Skeletal muscle satellite cell (primary cell): ENCODE measurements around the gene PDE10A.
A peak's percentile ranks its signal among the peaks of the same experiment; 100 is the strongest.
"Not testable (repeated sequence)": the region's sequence is repeated elsewhere in the genome, so short reads cannot be mapped to it uniquely, and the experiment has no call there.

Experiments used
- H3K27me3 ChIP-seq: 2 replicates; pipeline ENCODE4 v1.7.0; 2013; ENCODE audit warnings: low read length; ENCODE audit not compliant: control insufficient read depth, insufficient read depth
- H3K36me3 ChIP-seq: 2 replicates; pipeline ENCODE4 v1.7.0; 2013; ENCODE audit warnings: mild to moderate bottlenecking, control low read depth, low read length; ENCODE audit not compliant: insufficient read depth
- H3K4me1 ChIP-seq: 2 replicates; pipeline ENCODE4 v1.7.0; 2013; ENCODE audit warnings: low read length; ENCODE audit not compliant: control insufficient read depth, insufficient read depth
- H3K4me2 ChIP-seq: 2 replicates; pipeline ENCODE4 v1.7.0; 2013; ENCODE audit warnings: mild to moderate bottlenecking, low read length
- H3K4me3 ChIP-seq: 2 replicates; pipeline ENCODE4 v1.7.0; 2013; ENCODE audit warnings: low read length
- H3K9ac ChIP-seq: 2 replicates; pipeline ENCODE4 v1.7.0; 2013; ENCODE audit warnings: mild to moderate bottlenecking, low read depth, low read length, moderate library complexity
- H3K9me3 ChIP-seq: replicated peaks from 2 replicates; pipeline ENCODE4 v1.7.0; 2013; ENCODE audit warnings: mild to moderate bottlenecking, control low read depth, low read length

The PDE10A gene

GRCh38 chr6:165599596-165600487 is 63.2 kb downstream of the PDE10A start:
- no peaks in the 10 kb centered on the region for H3K27me3 ChIP-seq
- H3K9ac ChIP-seq, result no peak overlapping the region
- H3K4me2 ChIP-seq, result no peak overlapping the region
- H3K4me3 ChIP-seq, result no peak overlapping the region
- H3K36me3 ChIP-seq, result no peaks in the 10 kb centered on the region
- no peaks in the 10 kb centered on the region for H3K9me3 ChIP-seq
- no peaks in the 10 kb centered on the region for H3K4me1 ChIP-seq

GRCh38 chr6:165599121-165599520 is 63.9 kb downstream of the PDE10A start:
- Histone ChIP-seq H3K9me3 (no peaks in the 10 kb centered on the region), H3K4me2 (no peak overlapping the region), H3K4me3 (no peak overlapping the region)

GRCh38 chr6:165597821-165598220 is 65.2 kb downstream of the PDE10A start:
- no peaks in the 10 kb centered on the region for H3K36me3 ChIP-seq
- no peaks in the 10 kb centered on the region for H3K9me3 ChIP-seq
- no peak overlapping the region for H3K4me2 ChIP-seq
- no peaks in the 10 kb centered on the region for H3K4me1 ChIP-seq
- H3K4me3 ChIP-seq, result no peak overlapping the region
- H3K27me3 ChIP-seq, result no peaks in the 10 kb centered on the region
- no peak overlapping the region for H3K9ac ChIP-seq

More at GRCh38 chr6:165599121-165599520, 63.9 kb downstream of the PDE10A start:
- no peaks in the 10 kb centered on the region for H3K27me3 ChIP-seq
- H3K36me3 ChIP-seq, result no peaks in the 10 kb centered on the region
- no peaks in the 10 kb centered on the region for H3K4me1 ChIP-seq
- no peak overlapping the region for H3K9ac ChIP-seq

DNA sequence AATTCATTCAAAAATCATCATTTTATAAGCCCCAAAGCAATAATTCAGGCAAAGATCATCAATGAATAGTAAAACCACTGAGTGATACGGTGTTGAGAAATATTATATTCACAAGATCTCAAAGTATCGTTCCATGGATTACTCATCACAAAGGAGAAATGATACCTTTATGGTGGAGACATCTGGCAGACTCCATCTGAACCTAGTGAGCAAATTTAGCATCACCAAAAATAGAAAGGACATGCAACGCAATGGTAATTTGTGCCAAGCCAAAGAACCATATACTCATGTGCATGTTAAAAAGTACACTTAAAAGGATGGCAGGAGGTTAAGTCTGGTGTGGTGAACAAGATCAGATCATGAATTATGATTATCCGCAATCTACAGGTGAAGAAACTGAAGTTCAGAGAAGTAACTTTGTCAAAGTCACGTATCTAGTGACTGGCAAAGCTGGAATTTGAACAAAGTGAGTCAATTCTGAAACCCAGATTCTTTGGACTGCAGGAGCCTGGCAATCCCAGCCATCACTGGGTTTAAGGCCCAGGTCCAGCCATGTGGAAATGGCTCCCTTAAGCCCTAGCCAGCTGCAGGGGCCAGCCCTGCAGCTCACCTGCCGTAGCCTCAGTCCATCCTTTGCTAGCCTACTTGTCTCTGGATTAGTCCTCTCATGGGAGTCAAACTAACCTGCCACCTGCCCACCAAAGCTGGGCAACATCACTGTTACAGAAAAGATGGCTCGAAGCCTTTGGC is 68.3 kb downstream of the PDE10A start:
- Histone ChIP-seq H3K4me3 (no peak overlapping the region), H3K4me1 (peaks cover 8% of the 10 kb centered on the region), H3K9me3 (no peaks in the 10 kb centered on the region), H3K27me3 (no peaks in the 10 kb centered on the region), H3K36me3 (no peaks in the 10 kb centered on the region), H3K4me2 (no peak overlapping the region), H3K9ac (no peak overlapping the region)

- not testable (repeated sequence) for H3K27me3 ChIP-seq, H3K9ac ChIP-seq, H3K4me1 ChIP-seq, H3K9me3 ChIP-seq, H3K36me3 ChIP-seq, H3K4me2 ChIP-seq, H3K4me3 ChIP-seq
Measured at GRCh38 chr6:165592947-165593346, 70.1 kb downstream of the PDE10A start.

GRCh38 chr6:165588515-165588914 is 74.5 kb downstream of the PDE10A start:
- H3K27me3 ChIP-seq, result no peaks in the 10 kb centered on the region
- no peaks in the 10 kb centered on the region for H3K36me3 ChIP-seq
- H3K4me2 ChIP-seq, result no peak overlapping the region
- H3K4me1 ChIP-seq, result peaks cover 23% of the 10 kb centered on the region
- H3K4me3 ChIP-seq, result no peak overlapping the region
- peaks cover 5% of the 10 kb centered on the region for H3K9me3 ChIP-seq
- no peak overlapping the region for H3K9ac ChIP-seq

GRCh38 chr6:165587206-165587605 is 75.8 kb downstream of the PDE10A start:
- no peaks in the 10 kb centered on the region for H3K36me3 ChIP-seq
- H3K4me1 ChIP-seq, result peaks cover 23% of the 10 kb centered on the region
- H3K9me3 ChIP-seq, result peaks cover 5% of the 10 kb centered on the region
- no peak overlapping the region for H3K9ac ChIP-seq
- H3K4me3 ChIP-seq, result no peak overlapping the region
- no peak overlapping the region for H3K4me2 ChIP-seq
- no peaks in the 10 kb centered on the region for H3K27me3 ChIP-seq

- Histone ChIP-seq H3K27me3 (no peaks in the 10 kb centered on the region), H3K4me3 (no peak overlapping the region), H3K9me3 (peaks cover 5% of the 10 kb centered on the region), H3K4me2 (no peak overlapping the region), H3K36me3 (no peaks in the 10 kb centered on the region), H3K9ac (no peak overlapping the region), H3K4me1 (peaks cover 23% of the 10 kb centered on the region)
Measured at GRCh38 chr6:165586706-165587105, 76.3 kb downstream of the PDE10A start.

DNA sequence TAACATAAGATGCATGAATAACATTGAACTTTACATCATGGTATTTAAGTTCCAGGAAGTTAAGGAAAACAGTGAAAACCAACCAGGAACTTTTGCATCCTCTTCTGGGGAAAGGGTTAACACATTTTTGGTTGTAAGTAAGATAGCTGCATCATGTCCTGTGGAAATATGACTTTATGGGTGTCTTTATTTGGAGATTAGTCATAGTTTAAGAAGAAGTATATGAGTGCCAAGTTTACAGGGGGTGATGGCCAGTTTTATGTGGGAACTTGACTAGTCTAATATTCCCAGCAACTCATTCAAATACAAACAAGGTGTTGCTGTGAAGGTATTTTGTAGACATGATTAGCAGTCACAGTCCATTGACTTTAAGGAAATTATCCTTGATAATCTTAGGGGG is 78.0 kb downstream of the PDE10A start:
- H3K4me3 ChIP-seq, result peak overlapping the region; percentile 29
- peak overlapping the region; percentile 52 for H3K9ac ChIP-seq
- H3K27me3 ChIP-seq, result no peaks in the 10 kb centered on the region
- peak overlapping the region; percentile 21 for H3K4me2 ChIP-seq
- H3K9me3 ChIP-seq, result peaks cover 5% of the 10 kb centered on the region
- no peaks in the 10 kb centered on the region for H3K36me3 ChIP-seq
- peaks cover 14% of the 10 kb centered on the region for H3K4me1 ChIP-seq

DNA sequence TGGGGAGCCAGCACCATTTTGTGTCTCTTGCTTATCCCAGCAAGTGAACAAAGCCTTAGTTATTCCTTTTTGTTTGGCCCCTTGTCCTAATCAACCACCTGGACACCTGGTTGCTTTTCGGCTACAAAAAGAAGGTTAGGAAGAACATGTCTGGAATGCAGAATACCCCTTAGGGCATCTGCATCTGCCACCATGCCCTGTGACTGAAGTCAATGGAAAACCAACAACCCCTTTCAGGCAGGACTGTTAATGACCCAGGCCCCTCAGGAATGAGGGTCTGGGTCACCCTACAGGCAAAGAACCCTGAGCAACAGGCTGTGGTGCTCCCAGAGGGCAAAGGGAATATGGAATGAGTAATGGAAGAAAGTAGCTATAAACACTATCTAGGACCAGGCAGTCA is 78.5 kb downstream of the PDE10A start:
- H3K4me2 ChIP-seq, result peak overlapping the region; percentile 21
- H3K9ac ChIP-seq, result peak overlapping the region; percentile 52
- no peaks in the 10 kb centered on the region for H3K27me3 ChIP-seq
- peak overlapping the region; percentile 29 for H3K4me3 ChIP-seq
- H3K4me1 ChIP-seq, result peaks cover 14% of the 10 kb centered on the region
- H3K9me3 ChIP-seq, result peaks cover 5% of the 10 kb centered on the region
- H3K36me3 ChIP-seq, result no peaks in the 10 kb centered on the region

GRCh38 chr6:165581678-165582077 is 81.4 kb downstream of the PDE10A start:
- H3K9me3 ChIP-seq, result peaks cover 5% of the 10 kb centered on the region
- H3K9ac ChIP-seq, result no peak overlapping the region
- no peak overlapping the region for H3K4me3 ChIP-seq
- H3K4me1 ChIP-seq, result peaks cover 21% of the 10 kb centered on the region
- no peaks in the 10 kb centered on the region for H3K36me3 ChIP-seq
- H3K4me2 ChIP-seq, result no peak overlapping the region
- no peaks in the 10 kb centered on the region for H3K27me3 ChIP-seq
